GM18508 (cell line): ENCODE data around the gene ATF5.
A peak's percentile ranks its signal among the peaks of the same experiment; 100 is the strongest.

Source experiments
- ATAC-seq: cut with Tn5 transposase; IDR thresholded peaks from one replicate; pipeline ENCODE4 v1.9.1; 2021; ENCODE audit warnings: moderate number of reproducible peaks; ENCODE audit not compliant: insufficient read depth, unreplicated experiment

ATF5 gene, protein sequence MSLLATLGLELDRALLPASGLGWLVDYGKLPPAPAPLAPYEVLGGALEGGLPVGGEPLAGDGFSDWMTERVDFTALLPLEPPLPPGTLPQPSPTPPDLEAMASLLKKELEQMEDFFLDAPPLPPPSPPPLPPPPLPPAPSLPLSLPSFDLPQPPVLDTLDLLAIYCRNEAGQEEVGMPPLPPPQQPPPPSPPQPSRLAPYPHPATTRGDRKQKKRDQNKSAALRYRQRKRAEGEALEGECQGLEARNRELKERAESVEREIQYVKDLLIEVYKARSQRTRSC

DNA sequence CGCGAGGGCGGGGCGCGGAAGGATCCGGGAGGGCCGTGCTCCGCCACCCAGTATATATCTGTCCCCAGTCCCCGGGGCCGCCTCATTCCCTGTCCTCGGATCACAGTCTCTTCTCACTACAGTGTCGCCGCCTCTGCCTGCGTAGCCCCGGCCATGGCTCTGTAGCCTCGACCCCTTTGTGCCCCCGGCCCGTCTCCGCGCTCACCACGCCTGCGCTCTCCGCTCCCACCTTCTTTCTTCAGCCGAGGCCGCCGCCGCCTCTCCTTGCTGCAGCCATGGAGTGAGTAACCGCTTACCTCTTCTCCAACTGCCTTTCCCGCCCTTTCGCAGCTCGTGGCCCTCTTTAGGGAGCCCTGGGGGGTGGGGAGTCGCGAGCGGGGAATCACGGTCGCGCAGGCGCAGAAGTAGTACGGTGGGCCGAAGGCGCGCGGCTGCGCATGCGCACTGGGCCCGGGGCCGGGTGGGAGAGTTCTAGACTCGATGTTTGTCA lies at the start of gene ATF5, which contains the start of gene NUP62:
ATF5 (plus strand) TSS at position 85 of the 490 bp plus-strand sequence. CDS start 1,646 bp downstream, outside the sequence.
NUP62 (minus strand) TSS at position 384 of the 490 bp plus-strand sequence. CDS start 19,697 bp downstream, outside the sequence.
- peak; percentile 21 for ATAC-seq

GRCh38 chr19:49879243-49879963 lies 49.6 kb upstream of the ATF5 start:
- ATAC-seq, result no peak

- no peak for ATAC-seq
These were observed 48.7 kb upstream of the ATF5 start for GRCh38 chr19:49880162-49880869.

DNA sequence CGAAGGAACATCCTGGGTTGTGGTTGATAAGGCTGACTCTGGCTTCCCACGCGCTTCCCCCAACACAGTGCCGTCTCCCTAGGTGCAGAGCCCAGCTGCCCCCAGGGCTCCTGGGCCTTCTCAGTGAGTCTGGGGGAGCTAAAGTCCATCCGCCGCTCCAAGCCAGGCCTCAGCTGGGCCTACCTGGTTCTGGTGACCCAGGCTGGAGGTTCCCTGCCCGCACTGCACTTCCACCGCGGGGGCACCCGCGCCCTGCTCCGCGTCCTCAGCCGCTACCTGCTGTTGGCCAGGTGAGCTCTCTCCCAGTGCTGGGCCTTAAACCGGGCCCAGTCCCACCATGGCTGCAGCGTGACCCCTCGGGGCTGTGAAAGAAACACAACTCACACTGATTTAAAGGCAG lies 47.8 kb upstream of the ATF5 start:
- ATAC-seq, result no peak

GRCh38 chr19:49881672-49882394 lies 47.2 kb upstream of the ATF5 start:
- ATAC-seq, result no peak

DNA sequence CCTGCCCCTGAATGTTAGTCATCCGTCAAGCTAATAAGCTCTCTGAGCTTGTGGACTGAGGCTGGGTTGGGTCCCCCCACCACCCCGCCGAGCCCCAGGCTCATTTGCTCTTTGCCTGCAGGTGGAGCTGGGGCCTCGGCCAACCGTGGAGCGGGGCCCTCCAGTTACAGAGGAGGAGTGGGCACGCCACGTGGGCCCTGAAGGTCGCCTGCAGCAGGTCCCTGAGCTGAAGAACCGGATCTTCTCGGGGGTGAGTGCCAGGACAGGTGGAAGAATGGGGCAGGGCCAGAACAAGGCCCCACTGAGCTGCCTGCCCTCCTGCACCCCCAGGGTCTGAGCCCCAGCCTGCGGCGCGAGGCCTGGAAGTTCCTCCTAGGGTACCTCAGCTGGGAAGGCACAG lies 46.4 kb upstream of the ATF5 start:
- ATAC-seq, result no peak

DNA sequence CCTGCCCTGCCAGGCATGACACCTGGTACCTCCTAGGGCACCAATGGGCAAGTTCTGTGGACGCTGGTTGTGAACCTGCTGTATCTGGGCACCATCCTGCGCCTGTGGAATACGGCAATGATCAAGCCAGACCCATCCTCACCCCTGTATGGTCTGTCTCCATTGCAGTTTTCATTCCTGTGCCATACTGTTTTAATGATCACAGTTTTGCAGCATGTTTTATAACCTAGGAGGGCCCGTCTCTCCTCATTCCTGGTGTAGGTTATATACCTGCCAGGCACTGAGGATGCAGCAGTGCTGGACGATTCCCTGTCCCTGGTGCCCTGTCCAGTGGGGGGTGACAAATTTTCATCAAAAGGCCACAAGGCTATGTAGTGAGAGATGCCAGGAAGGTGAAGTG lies 45.9 kb upstream of the ATF5 start:
- no peak for ATAC-seq

DNA sequence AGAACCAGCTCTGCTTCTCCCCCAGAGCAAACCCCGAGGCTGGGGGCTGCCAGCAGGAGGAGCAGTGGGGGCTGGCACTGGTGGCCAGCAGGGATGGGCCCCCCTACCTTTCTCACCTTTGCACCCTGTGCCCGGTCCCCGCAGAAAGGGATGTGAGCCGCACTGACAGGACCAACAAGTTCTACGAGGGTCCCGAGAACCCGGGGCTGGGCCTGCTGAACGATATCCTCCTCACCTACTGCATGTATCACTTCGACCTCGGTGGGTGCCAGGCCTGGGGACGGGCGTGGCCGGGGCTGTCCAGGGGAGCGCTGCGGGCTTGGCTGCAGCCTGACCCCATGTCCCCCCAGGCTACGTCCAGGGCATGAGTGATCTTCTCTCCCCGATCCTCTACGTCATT lies 44.9 kb upstream of the ATF5 start:
- no peak for ATAC-seq

GRCh38 chr19:49884760-49885159 lies 44.2 kb upstream of the ATF5 start:
- ATAC-seq, result no peak

DNA sequence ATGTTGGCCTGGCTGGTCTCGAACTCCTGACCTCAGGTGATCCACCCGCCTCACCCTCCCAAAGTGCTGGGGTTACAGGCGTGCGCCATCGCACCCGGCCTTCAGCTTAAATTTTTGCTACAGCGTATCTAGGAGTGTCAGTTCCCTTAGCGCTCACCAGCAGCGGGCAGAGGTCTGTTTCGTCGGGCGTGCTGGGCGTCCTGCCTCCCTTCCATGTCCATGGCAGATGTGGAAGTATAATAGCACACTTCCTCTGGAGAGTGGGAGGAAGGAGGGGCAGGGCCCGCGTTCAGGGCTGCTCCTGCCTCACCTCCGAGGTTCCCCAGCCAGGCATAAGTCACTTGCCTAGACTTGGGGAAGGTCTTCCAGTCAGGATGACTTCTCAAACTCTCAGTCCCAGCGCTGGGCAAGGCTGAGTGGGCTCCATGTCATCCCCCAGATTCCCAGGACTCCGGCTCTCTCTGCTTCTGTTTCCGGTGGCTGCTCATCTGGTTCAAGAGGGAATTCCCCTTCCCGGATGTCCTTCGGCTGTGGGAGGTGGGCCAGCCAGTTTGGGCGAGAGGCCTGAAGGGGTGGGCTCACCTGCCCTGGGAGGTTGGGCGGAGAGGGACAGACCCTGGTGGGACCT lies 41.9 kb upstream of the ATF5 start:
- ATAC-seq, result no peak

DNA sequence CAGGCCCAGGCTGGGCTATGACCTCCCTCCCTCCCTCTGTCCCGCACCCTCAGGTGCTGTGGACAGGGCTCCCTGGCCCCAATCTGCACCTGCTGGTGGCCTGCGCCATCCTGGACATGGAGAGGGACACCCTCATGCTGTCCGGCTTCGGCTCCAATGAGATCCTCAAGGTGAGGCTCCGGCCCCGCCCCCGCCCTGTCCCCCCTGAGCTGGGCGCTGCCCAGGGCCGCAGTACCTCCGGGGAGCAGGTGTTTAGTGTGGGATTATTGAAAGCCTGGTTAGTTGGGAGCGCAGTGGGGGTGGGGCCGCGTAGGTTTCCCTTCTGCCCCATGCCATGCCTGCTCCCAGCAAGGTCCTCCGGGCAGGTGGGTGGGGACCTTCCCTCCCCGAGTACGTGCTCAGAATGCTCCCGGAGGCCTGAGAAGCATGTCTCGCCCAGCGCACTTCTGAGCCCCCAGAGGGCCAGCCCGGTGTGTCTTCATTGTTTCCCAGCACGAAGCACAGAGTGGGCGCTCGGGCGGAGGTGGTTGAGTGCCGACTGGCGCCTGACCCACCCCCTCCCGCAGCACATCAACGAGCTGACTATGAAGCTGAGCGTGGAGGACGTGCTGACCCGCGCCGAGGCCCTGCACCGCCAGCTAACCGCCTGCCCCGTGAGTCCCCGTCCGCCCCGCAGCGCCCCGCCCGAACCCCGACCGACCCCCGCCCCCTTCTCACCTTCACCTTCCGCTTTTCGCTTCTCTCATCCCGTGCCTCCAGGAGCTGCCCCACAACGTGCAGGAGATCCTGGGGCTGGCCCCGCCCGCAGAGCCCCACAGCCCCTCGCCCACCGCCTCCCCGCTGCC lies 41.1 kb upstream of the ATF5 start:
- no peak for ATAC-seq

- ATAC-seq, result no peak
These were observed 40.5 kb upstream of the ATF5 start for GRCh38 chr19:49888510-49888824.

GRCh38 chr19:49889038-49889686 lies 39.8 kb upstream of the ATF5 start:
- no peak for ATAC-seq

- no peak for ATAC-seq
These were observed 39.2 kb upstream of the ATF5 start for GRCh38 chr19:49889687-49890348.

DNA sequence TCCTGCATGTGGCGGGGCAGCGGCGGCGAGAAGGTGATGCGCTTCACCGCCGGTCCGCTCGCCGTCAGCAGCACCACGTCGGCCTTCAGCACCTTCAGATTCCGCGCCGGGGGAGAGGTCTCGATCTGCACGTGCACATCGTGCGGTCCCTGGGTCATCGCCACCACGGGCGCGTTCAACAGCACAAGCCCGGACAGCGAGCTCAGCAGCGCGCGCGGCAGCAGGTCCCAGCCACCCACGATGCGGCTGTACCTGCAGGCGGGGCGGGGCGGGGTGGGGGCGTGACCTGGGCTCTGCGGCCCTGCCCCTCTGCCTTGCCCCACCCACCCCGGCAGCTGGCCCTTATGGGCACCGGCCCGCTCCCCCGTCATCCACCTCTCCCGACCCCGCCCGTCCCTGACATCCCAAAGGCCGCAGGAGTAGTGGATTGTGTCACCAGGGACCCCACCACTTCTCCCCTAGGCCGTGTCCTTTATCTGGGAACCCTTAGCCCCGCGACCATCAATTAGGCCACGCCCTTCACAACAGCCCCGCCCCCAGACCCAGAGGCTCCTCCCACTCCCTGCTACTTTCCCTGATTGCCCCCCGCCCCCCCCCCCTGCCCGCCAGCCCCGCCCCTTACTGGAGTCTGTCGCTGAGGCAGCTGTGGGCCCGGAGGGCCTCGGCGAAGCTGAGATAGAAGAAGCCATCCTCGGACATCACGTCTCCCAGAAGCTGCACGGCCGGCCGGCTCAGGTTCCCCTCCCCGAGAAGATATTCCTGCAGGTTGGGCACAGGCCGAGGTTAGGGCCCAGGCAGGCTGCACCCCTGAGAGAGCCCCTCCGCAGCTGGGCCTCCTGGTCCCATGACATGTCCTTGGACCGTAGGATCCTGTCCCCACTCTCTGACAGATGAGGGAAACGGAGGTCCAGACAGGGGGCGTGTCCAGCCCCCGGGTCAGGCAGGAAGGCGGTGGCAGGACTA lies 38.4 kb upstream of the ATF5 start:
- no peak for ATAC-seq

DNA sequence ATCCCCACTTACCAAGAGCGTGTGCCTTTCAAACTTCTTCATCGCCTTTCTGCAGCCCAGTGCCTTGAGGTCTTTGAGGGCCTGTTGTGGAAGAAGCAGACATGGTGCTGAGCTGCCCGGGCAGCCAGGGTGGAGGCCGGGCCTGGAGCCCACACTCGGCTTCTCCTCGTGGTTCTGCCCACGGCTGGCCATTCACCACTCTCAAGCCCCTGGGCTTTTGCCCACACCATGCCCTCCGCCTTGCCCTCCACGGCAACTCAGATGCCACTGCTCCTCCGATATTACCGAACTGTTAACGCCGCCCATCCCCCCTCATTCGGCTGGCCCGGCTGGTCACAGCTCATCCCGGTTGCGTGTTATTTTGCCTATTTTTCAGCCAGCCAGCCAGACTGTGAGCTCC lies 37.6 kb upstream of the ATF5 start:
- no peak for ATAC-seq

DNA sequence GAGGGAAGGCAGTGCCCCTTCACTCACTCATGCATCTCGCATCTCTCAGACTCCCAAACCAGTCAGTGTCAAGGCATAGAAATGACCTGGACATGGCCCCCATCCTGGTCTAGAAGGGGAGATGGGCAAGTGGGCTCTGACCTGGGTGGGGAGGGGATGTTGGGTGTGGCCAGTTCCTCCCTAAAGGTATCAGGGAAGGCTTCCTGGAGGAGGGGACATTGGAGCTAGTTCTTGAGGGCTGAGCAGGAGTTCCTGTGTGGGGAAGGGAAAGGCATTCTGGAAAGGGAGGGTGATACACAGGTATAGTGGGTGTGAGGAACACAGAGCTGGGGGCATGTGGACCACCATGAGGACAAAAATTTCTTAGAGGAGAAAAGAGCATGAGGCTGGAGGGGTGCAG lies 36.3 kb upstream of the ATF5 start:
- ATAC-seq, result no peak
